Measurements from ENCODE around the gene WLS.

DNA sequence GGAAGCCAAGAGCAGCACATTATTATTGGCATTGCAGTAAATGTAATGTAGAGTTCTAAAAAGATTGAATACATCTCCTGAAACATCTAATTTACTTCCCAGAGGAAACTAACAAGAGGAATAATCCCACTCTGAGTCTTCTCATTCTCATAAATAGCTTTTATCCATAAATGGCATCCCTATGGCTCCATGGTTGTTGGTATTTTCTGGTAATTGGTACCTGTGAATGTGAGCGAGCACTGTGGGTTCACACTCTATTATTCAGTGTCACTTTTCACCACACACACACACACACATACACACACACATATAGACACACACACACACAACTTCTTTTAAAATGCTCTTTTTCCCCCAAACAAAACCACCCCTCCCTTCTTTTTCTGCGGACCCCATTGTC, 4.7 kb upstream of the WLS start:
- no peak for TF ChIP-seq EZH2 (IDR thresholded peaks at IDR 0.05; ENCODE audit: borderline replicate concordance, insufficient read depth, low read depth, low read length, poor library complexity, severe bottlenecking)
- TF ChIP-seq, protein P1, sequence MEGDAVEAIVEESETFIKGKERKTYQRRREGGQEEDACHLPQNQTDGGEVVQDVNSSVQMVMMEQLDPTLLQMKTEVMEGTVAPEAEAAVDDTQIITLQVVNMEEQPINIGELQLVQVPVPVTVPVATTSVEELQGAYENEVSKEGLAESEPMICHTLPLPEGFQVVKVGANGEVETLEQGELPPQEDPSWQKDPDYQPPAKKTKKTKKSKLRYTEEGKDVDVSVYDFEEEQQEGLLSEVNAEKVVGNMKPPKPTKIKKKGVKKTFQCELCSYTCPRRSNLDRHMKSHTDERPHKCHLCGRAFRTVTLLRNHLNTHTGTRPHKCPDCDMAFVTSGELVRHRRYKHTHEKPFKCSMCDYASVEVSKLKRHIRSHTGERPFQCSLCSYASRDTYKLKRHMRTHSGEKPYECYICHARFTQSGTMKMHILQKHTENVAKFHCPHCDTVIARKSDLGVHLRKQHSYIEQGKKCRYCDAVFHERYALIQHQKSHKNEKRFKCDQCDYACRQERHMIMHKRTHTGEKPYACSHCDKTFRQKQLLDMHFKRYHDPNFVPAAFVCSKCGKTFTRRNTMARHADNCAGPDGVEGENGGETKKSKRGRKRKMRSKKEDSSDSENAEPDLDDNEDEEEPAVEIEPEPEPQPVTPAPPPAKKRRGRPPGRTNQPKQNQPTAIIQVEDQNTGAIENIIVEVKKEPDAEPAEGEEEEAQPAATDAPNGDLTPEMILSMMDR (IDR thresholded peaks at IDR 0.05) = no peak

All from B cell (primary cell).